HEK293T (cell line): ENCODE data around the gene CTNNA2.

Source experiments
- BHLHE40 ChIP-seq: fragments of 450-650 bp; IDR thresholded peaks from 2 replicates; pipeline ENCODE4 v1.6.1; 2016; ENCODE audit warnings: mild to moderate bottlenecking, moderate library complexity, borderline replicate concordance
- ELF4 ChIP-seq: fragments of 450-650 bp; IDR thresholded peaks from 2 replicates; pipeline ENCODE4 v1.6.1; 2017; ENCODE audit warnings: antibody characterized with exemption
- FOXK2 ChIP-seq: fragments of 450-650 bp; IDR thresholded peaks from 2 replicates; pipeline ENCODE4 v1.6.1; 2016; ENCODE audit warnings: mild to moderate bottlenecking
- HDGF ChIP-seq: fragments of 450-650 bp; IDR thresholded peaks from 2 replicates; pipeline ENCODE4 v1.6.1; 2017; ENCODE audit warnings: antibody characterized with exemption, borderline replicate concordance
- L3MBTL2 ChIP-seq: fragments of 450-650 bp; conservative IDR thresholded peaks from 2 replicates; pipeline ENCODE4 v1.6.1; 2016; ENCODE audit warnings: mild to moderate bottlenecking
- PKNOX1 ChIP-seq: fragments of 450-650 bp; IDR thresholded peaks from 2 replicates; pipeline ENCODE4 v1.6.1; 2016
- SP1 ChIP-seq: fragments of 450-650 bp; IDR thresholded peaks from 2 replicates; pipeline ENCODE4 v1.6.1; 2017
- SUZ12 ChIP-seq: fragments of 450-650 bp; IDR thresholded peaks from 2 replicates; pipeline ENCODE4 v1.6.1; 2016; ENCODE audit warnings: mild to moderate bottlenecking
- ZNF384 ChIP-seq: fragments of 450-650 bp; IDR thresholded peaks from 2 replicates; pipeline ENCODE4 v1.6.1; 2016

- TF ChIP-seq SUZ12: no peak
- TF ChIP-seq BHLHE40: no peak
- TF ChIP-seq HDGF: no peak
- TF ChIP-seq SP1: no peak
- TF ChIP-seq FOXK2: no peak
- TF ChIP-seq ELF4: no peak
- TF ChIP-seq ZNF384: no peak
- TF ChIP-seq L3MBTL2: no peak
- TF ChIP-seq PKNOX1: no peak
These were observed 790.4 kb downstream of the CTNNA2 start for GRCh38 chr2:80303006-80303908.
